Liver (tissue), 9 donors: ENCODE measurements around the gene LDLRAD4. TPM values are rescaled to one million over a fixed set of nuclear protein-coding genes. Genes with fewer than 3 reads are reported as not detected.

Experiments
- DNase-seq: peaks from one replicate; pipeline ENCODE4 v3.0.0-alpha.2; 2017; ENCODE audit warnings: low spot score
- H3K27ac ChIP-seq, 2 donors: one replicate each; pipeline ENCODE4 v1.7.0; 2013; ENCODE audit warnings: inconsistent platforms in 2 of 2, low read length in 2 of 2, control low read depth in 1 of 2, low read depth in 1 of 2, mild to moderate bottlenecking in 1 of 2
- H3K27me3 ChIP-seq, 4 donors: one replicate each; pipeline versions ENCODE4 v1.6.1 to v1.7.0; 2013; ENCODE audit warnings: low read length in 3 of 4, inconsistent platforms in 1 of 4, mild to moderate bottlenecking in 1 of 4, moderate library complexity in 1 of 4; ENCODE audit not compliant: control insufficient read depth in 4 of 4, insufficient read depth in 4 of 4
- H3K36me3 ChIP-seq, 4 donors: one replicate each; pipeline versions ENCODE4 v1.6.1 to v1.7.0; 2013; ENCODE audit warnings: low read length in 3 of 4, mild to moderate bottlenecking in 3 of 4, low read depth in 1 of 4, moderate library complexity in 1 of 4; ENCODE audit not compliant: control insufficient read depth in 4 of 4, insufficient read depth in 3 of 4
- H3K4me1 ChIP-seq, 4 donors: one replicate each; pipeline versions ENCODE4 v1.6.1 to v1.7.0; 2013; ENCODE audit warnings: low read length in 3 of 4, mild to moderate bottlenecking in 3 of 4, moderate library complexity in 1 of 4; ENCODE audit not compliant: control insufficient read depth in 4 of 4, insufficient read depth in 4 of 4
- H3K4me3 ChIP-seq, 3 donors: one replicate each; pipeline versions ENCODE4 v1.6.1 to v1.7.0; 2013; ENCODE audit warnings: low read length in 3 of 3, control low read depth in 1 of 3, low read depth in 1 of 3, mild to moderate bottlenecking in 1 of 3
- H3K9ac ChIP-seq, 2 donors: one replicate each; pipeline ENCODE4 v1.7.0; 2013; ENCODE audit warnings: low read length in 2 of 2, mild to moderate bottlenecking in 2 of 2, moderate library complexity in 2 of 2, control low read depth in 1 of 2, low read depth in 1 of 2
- H3K9me3 ChIP-seq, 4 donors: one replicate each; pipeline versions ENCODE4 v1.6.1 to v1.7.0; 2013; ENCODE audit warnings: low read length in 3 of 4; ENCODE audit not compliant: control insufficient read depth in 4 of 4
- ATF3 ChIP-seq: IDR thresholded peaks from 2 replicates; pipeline ENCODE4 v1.6.1; 2016; ENCODE audit warnings: antibody characterized with exemption
- CTCF ChIP-seq: fragments of 150-350 bp; IDR thresholded peaks from 2 replicates; pipeline ENCODE4 v1.5.1; 2017; ENCODE audit warnings: improper control_type of control experiment, low read depth, low read length; ENCODE audit not compliant: missing input control
- EGR1 ChIP-seq, 2 donors: IDR thresholded peaks; 2 replicates each; pipeline ENCODE4 v1.6.1; 2016 to 2018; ENCODE audit warnings: antibody characterized with exemption in 2 of 2, low read depth in 2 of 2
- FOXA1 ChIP-seq: IDR thresholded peaks from 2 replicates; pipeline ENCODE4 v1.6.1; 2016; ENCODE audit warnings: antibody characterized with exemption
- FOXA2 ChIP-seq: IDR thresholded peaks from 2 replicates; pipeline ENCODE4 v1.6.1; 2016; ENCODE audit warnings: antibody characterized with exemption
- GABPA ChIP-seq, 2 donors: IDR thresholded peaks in 1 of 2; conservative IDR thresholded peaks in 1 of 2; 2 replicates each; pipeline ENCODE4 v1.6.1; 2016; ENCODE audit warnings: antibody characterized with exemption in 2 of 2, mild to moderate bottlenecking in 1 of 2, moderate library complexity in 1 of 2
- HNF4A ChIP-seq, 2 donors: conservative IDR thresholded peaks; 2 replicates each; pipeline ENCODE4 v1.6.1; 2016; ENCODE audit warnings: antibody characterized with exemption in 2 of 2, mild to moderate bottlenecking in 2 of 2
- HNF4G ChIP-seq: IDR thresholded peaks from 2 replicates; pipeline ENCODE4 v1.6.1; 2016; ENCODE audit warnings: antibody characterized with exemption
- JUND ChIP-seq, 2 donors: IDR thresholded peaks; 2 replicates each; pipeline ENCODE4 v1.6.1; 2016; ENCODE audit warnings: antibody characterized with exemption in 2 of 2
- MAX ChIP-seq: IDR thresholded peaks from 2 replicates; pipeline ENCODE4 v1.6.1; 2016; ENCODE audit warnings: antibody characterized with exemption
- NR2F2 ChIP-seq: IDR thresholded peaks from 2 replicates; pipeline ENCODE4 v1.6.1; 2016; ENCODE audit warnings: antibody characterized with exemption
- RAD21 ChIP-seq, 2 donors: IDR thresholded peaks; 2 replicates each; pipeline ENCODE4 v1.6.1; 2016; ENCODE audit warnings: antibody characterized with exemption in 2 of 2, mild to moderate bottlenecking in 2 of 2
- REST ChIP-seq: IDR thresholded peaks from 2 replicates; pipeline ENCODE4 v1.6.1; 2016; ENCODE audit warnings: antibody characterized with exemption, mild to moderate bottlenecking
- RXRA ChIP-seq, 2 donors: IDR thresholded peaks; 2 replicates each; pipeline ENCODE4 v1.6.1; 2017 to 2018; ENCODE audit warnings: antibody characterized with exemption in 2 of 2, mild to moderate bottlenecking in 1 of 2
- SP1 ChIP-seq: IDR thresholded peaks from 2 replicates; pipeline ENCODE4 v1.6.1; 2018; ENCODE audit warnings: antibody characterized with exemption, mild to moderate bottlenecking
- TAF1 ChIP-seq: conservative IDR thresholded peaks from 2 replicates; pipeline ENCODE4 v1.6.1; 2016; ENCODE audit warnings: antibody characterized with exemption, mild to moderate bottlenecking
- YY1 ChIP-seq: IDR thresholded peaks from 2 replicates; pipeline ENCODE4 v1.6.1; 2016; ENCODE audit warnings: antibody characterized with exemption, mild to moderate bottlenecking
- ZBTB33 ChIP-seq: IDR thresholded peaks from 2 replicates; pipeline ENCODE4 v1.6.1; 2016; ENCODE audit warnings: antibody characterized with exemption
- WGBS: extraction: QIAGEN DNeasy Blood & Tissue Kit; methylation state at CpG from one replicate; pipeline ENCODE4 v1.1.7; 2013; 5-methylcytosine and 5-hydroxymethylcytosine counted together
- polyA plus RNA-seq, 2 donors: library from polyadenylated mRNA; stranded (reverse) in 1 of 2; unstranded in 1 of 2; fragments of 200-250 nt in 1 of 2; fragments of >200 nt in 1 of 2; fragmentation: Nextera tagmentation in 1 of 2; extraction: Ambion mirVana in 1 of 2; gene quantifications; one replicate each; pipeline versions ENCODE4 v1.2.1 to v1.2.3, GENCODE V29; 2013 to 2015
- total RNA-seq, 2 donors: library from RNA; depleted of rRNA; stranded (reverse); fragments of >200 nt; gene quantifications; one replicate each; pipeline ENCODE4 v1.2.3, GENCODE V29; 2014
- donor health status: healthy.
- donor health status: healthy.
- donor health status: healthy.
- donor health status: healthy.
- donor health status: healthy.

The LDLRAD4 gene
- total and polyA plus RNA-seq, 4 donors: 4.8 to 41.7 (median 12.7) TPM

GRCh38 chr18:13452388-13452811 is 233.8 kb downstream of the LDLRAD4 start:
- Histone ChIP-seq H3K9me3 (no peaks in the 10 kb centered on the region), H3K36me3 (no peaks in the 10 kb centered on the region), H3K9ac (no peak overlapping the region), H3K4me1 (peaks cover 6 to 36% (median 21%) of the 10 kb centered on the region in 4 donors), H3K27ac (no peak overlapping the region), H3K27me3 (no peaks in the 10 kb centered on the region), H3K4me3 (no peak overlapping the region)
- 86% methylated on average over 8 of the region's 8 CpGs for WGBS
- no peak for TF ChIP-seq SP1
- TF ChIP-seq FOXA1: no peak
- TF ChIP-seq ATF3: no peak
- no peak for TF ChIP-seq FOXA2
- TF ChIP-seq YY1: no peak
- DNase-seq: no peak

- no peak overlapping the region for H3K9ac ChIP-seq
- 85% methylated on average over 21 of the region's 21 CpGs for WGBS
- peaks cover 6 to 36% (median 21%) of the 10 kb centered on the region in 4 donors for H3K4me1 ChIP-seq
- no peaks in the 10 kb centered on the region for H3K27me3 ChIP-seq
- H3K9me3 ChIP-seq: no peaks in the 10 kb centered on the region
- H3K4me3 ChIP-seq: no peak overlapping the region
- no peak for TF ChIP-seq NR2F2
- no peak for TF ChIP-seq MAX
- TF ChIP-seq YY1: no peak
- no peak for TF ChIP-seq EGR1 (IDR thresholded peaks at IDR 0.05; ENCODE audit: low read depth in 2 of 2)
- TF ChIP-seq CTCF: no peak
- TF ChIP-seq RXRA (IDR thresholded peaks at IDR 0.05): no peak
- TF ChIP-seq REST: no peak
- TF ChIP-seq ATF3: no peak
- no peak for TF ChIP-seq HNF4A (conservative IDR thresholded peaks at IDR 0.05)
- no peak for TF ChIP-seq ZBTB33
- no peak for TF ChIP-seq HNF4G
- no peak for TF ChIP-seq TAF1
- TF ChIP-seq GABPA (IDR thresholded peaks at IDR 0.05 in 1 of 2, conservative IDR thresholded peaks at IDR 0.05 in 1 of 2): no peak
- TF ChIP-seq SP1: no peak
- TF ChIP-seq RAD21 (IDR thresholded peaks at IDR 0.05): no peak
- TF ChIP-seq FOXA2: no peak
- TF ChIP-seq FOXA1: no peak
- no peak for TF ChIP-seq JUND (IDR thresholded peaks at IDR 0.05)
- H3K36me3 ChIP-seq: no peaks in the 10 kb centered on the region
- DNase-seq: no peak
- peak overlapping the region; percentile 21 to 54 for H3K27ac ChIP-seq
Measured at GRCh38 chr18:13452871-13453680, 234.5 kb downstream of the LDLRAD4 start.
